DOHH2 (cell line): ENCODE data around the gene PLA2G3.

Experiments used
- H3F3A ChIP-seq: fragments of 200-600 bp; sonication (generic), shearing (Covaris generic); 2 replicates; pipeline ENCODE4 v1.6.0; 2016; ENCODE audit warnings: antibody characterized with exemption, mild to moderate bottlenecking; ENCODE audit not compliant: control insufficient read depth, insufficient read depth
- H3K27ac ChIP-seq: fragments of 200-600 bp; sonication (generic); 2 replicates; pipeline ENCODE4 v1.5.1; 2014; ENCODE audit warnings: low read depth, mild to moderate bottlenecking, low read length, moderate library complexity
- H3K27me3 ChIP-seq: fragments of 200-600 bp; sonication (generic); 2 replicates; pipeline ENCODE4 v1.6.1; 2014; ENCODE audit warnings: mild to moderate bottlenecking, low read length, mixed read lengths; ENCODE audit not compliant: control insufficient read depth
- H3K36me3 ChIP-seq: fragments of 200-600 bp; sonication (generic); 2 replicates; pipeline ENCODE4 v1.6.1; 2014; ENCODE audit warnings: mild to moderate bottlenecking, low read length, moderate library complexity, mixed read lengths; ENCODE audit not compliant: control insufficient read depth
- H3K4me1 ChIP-seq: fragments of 200-600 bp; sonication (generic); 2 replicates; pipeline ENCODE4 v1.6.1; 2014; ENCODE audit warnings: mild to moderate bottlenecking, low read length, mixed read lengths; ENCODE audit not compliant: control insufficient read depth
- H3K4me2 ChIP-seq: fragments of 200-600 bp; sonication (generic); 2 replicates; pipeline ENCODE4 v1.6.0; 2014; ENCODE audit warnings: mild to moderate bottlenecking, low read length, moderate library complexity
- H3K4me3 ChIP-seq: fragments of 200-600 bp; sonication (generic); 2 replicates; pipeline ENCODE4 v1.5.1; 2014; ENCODE audit warnings: mild to moderate bottlenecking, low read length, mixed read lengths
- H3K79me2 ChIP-seq: fragments of 200-600 bp; sonication (generic); 2 replicates; pipeline ENCODE4 v1.6.1; 2014; ENCODE audit warnings: mild to moderate bottlenecking, low read length, mixed read lengths; ENCODE audit not compliant: control insufficient read depth
- H3K9me2 ChIP-seq: fragments of 200-600 bp; sonication (generic); replicated peaks from 2 replicates; pipeline ENCODE4 v1.6.1; 2014; ENCODE audit warnings: mild to moderate bottlenecking, low read length, mixed read lengths; ENCODE audit not compliant: control insufficient read depth
- H3K9me3 ChIP-seq: fragments of 200-600 bp; sonication (generic); 2 replicates; pipeline ENCODE4 v1.6.1; 2014; ENCODE audit warnings: antibody characterized with exemption, low read length, mixed read lengths; ENCODE audit not compliant: control insufficient read depth, insufficient read depth
- H4K20me1 ChIP-seq: fragments of 200-600 bp; sonication (generic); 2 replicates; pipeline ENCODE4 v1.6.0; 2014; ENCODE audit warnings: low read depth, mild to moderate bottlenecking, antibody characterized with exemption, low read length, moderate library complexity; ENCODE audit not compliant: control insufficient read depth, insufficient read depth
- EZH2phosphoT487 ChIP-seq: fragments of 200-600 bp; sonication (generic); IDR thresholded peaks from 2 replicates; pipeline ENCODE4 v1.6.1; 2017; ENCODE audit warnings: borderline replicate concordance, mild to moderate bottlenecking, antibody characterized with exemption, low read length, moderate library complexity, mixed read lengths
- TF ChIP-seq, protein P1 (sequence below): fragments of 200-600 bp; sonication (generic); IDR thresholded peaks from one replicate; pipeline ENCODE4 v1.5.1; 2014; ENCODE audit warnings: antibody characterized with exemption, mild to moderate bottlenecking, low read depth, low read length; ENCODE audit not compliant: poor library complexity, severe bottlenecking

Gene PLA2G3

DNA sequence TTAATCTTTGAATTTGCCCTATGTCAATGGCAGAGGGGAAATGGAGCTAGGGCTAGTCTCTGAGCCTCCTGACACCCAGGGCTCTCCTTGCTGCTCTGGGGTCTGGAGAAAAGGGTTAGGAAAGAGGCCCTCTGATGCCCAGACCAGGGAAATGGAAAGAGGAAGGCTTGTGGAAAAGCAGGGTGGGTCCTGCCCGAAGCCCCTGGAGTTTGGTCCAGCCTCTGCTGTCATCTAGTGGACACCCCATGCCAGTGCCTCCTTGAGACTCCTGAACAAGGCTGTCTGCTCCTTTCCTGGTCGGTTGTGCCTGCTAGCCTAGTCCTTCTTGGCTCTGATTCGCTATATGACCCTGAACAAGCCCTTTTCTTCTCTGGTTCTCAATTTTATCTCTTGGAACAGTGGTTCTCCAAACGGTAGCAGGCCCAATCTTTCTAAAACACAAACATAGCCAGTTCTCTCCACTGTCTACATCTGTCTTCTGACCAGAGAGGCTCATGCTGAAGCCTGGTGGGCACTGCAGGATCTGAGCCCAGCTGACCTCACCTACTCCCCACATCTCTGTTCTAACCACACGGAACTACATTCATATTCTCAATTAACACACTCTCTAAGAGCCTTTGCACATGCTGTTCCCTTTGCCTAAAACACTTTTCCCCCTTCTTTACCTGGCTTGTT lies 8.8 kb upstream of the PLA2G3 start:
- H3F3A ChIP-seq = no peaks in the 10 kb centered on the region
- no peaks in the 10 kb centered on the region for H3K36me3 ChIP-seq
- H3K9me2 ChIP-seq = no peaks in the 10 kb centered on the region
- peaks cover 10% of the 10 kb centered on the region; the same call in 1 of the 2 replicates for H3K9me3 ChIP-seq
- peaks cover 2% of the 10 kb centered on the region; the same call in 1 of the 2 replicates for H3K27me3 ChIP-seq
- H3K4me3 ChIP-seq = no peak overlapping the region
- H4K20me1 ChIP-seq = no peaks in the 10 kb centered on the region
- no peak overlapping the region for H3K4me2 ChIP-seq
- no peak overlapping the region for H3K27ac ChIP-seq
- H3K4me1 ChIP-seq = no peaks in the 10 kb centered on the region
- no peak for TF ChIP-seq EZH2phosphoT487
- TF ChIP-seq, protein P1, sequence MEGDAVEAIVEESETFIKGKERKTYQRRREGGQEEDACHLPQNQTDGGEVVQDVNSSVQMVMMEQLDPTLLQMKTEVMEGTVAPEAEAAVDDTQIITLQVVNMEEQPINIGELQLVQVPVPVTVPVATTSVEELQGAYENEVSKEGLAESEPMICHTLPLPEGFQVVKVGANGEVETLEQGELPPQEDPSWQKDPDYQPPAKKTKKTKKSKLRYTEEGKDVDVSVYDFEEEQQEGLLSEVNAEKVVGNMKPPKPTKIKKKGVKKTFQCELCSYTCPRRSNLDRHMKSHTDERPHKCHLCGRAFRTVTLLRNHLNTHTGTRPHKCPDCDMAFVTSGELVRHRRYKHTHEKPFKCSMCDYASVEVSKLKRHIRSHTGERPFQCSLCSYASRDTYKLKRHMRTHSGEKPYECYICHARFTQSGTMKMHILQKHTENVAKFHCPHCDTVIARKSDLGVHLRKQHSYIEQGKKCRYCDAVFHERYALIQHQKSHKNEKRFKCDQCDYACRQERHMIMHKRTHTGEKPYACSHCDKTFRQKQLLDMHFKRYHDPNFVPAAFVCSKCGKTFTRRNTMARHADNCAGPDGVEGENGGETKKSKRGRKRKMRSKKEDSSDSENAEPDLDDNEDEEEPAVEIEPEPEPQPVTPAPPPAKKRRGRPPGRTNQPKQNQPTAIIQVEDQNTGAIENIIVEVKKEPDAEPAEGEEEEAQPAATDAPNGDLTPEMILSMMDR = peak; percentile 79
- no peaks in the 10 kb centered on the region for H3K79me2 ChIP-seq

DNA sequence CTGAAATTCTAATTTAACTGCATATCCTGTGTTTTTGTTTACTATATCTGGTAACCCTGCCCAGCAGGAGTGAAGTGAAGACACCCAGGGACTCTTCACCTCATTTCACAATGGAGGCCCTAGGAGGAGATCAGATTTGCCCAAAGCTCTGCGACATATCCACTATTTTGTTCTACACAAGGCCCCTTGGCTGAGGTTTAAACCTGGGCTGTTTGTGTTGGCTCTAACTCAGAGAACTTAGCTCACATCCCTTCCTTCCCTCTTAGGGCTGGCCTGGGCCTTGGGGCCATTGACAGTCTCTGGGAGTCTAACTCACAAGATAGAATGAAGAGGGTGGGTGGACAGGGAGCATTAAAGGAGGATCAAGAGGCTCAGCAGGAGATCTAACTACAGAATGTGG lies 8.2 kb upstream of the PLA2G3 start:
- Histone ChIP-seq H3K9me2 (no peaks in the 10 kb centered on the region), H3K79me2 (no peaks in the 10 kb centered on the region), H3F3A (no peaks in the 10 kb centered on the region), H3K4me3 (no peak overlapping the region), H3K27me3 (peaks cover 2% of the 10 kb centered on the region; the same call in 1 of the 2 replicates), H3K27ac (no peak overlapping the region), H4K20me1 (no peaks in the 10 kb centered on the region), H3K36me3 (no peaks in the 10 kb centered on the region), H3K4me1 (no peaks in the 10 kb centered on the region), H3K4me2 (no peak overlapping the region), H3K9me3 (peaks cover 10% of the 10 kb centered on the region; the same call in 1 of the 2 replicates)
- no peak for TF ChIP-seq EZH2phosphoT487
- TF ChIP-seq, protein P1 = no peak

DNA sequence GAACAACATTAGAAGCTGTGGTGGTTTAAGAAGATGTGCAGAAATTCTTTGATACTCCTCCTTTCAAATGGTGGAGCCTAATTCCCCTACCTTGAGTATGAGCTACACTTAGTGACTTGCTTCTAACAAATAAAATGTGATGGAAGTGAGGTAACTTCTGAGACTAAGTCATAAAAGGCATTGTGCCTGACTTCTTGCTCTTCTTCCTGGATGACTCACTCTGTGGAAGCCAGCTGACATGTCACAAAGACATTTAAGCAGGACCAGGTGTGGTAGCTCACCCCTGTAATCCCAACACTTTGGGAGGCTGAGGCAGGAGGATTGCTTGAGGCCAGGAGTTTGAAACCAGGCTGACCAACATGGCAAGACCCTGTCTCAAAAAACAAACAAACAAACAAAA lies 3.9 kb upstream of the PLA2G3 start:
- no peaks in the 10 kb centered on the region for H3F3A ChIP-seq
- H3K36me3 ChIP-seq = no peaks in the 10 kb centered on the region
- peaks cover 2% of the 10 kb centered on the region; the same call in 1 of the 2 replicates for H3K27me3 ChIP-seq
- no peaks in the 10 kb centered on the region for H3K4me1 ChIP-seq
- no peak overlapping the region for H3K4me2 ChIP-seq
- no peaks in the 10 kb centered on the region for H3K79me2 ChIP-seq
- H3K4me3 ChIP-seq = no peak overlapping the region
- TF ChIP-seq, protein P1 = no peak
- TF ChIP-seq EZH2phosphoT487 = no peak
- no peaks in the 10 kb centered on the region for H3K9me2 ChIP-seq
- H3K9me3 ChIP-seq = peaks cover 10% of the 10 kb centered on the region; the same call in 1 of the 2 replicates
- H4K20me1 ChIP-seq = no peaks in the 10 kb centered on the region
- H3K27ac ChIP-seq = no peak overlapping the region
